ENCODE measurements around the gene UTP11.

Gene UTP11

DNA sequence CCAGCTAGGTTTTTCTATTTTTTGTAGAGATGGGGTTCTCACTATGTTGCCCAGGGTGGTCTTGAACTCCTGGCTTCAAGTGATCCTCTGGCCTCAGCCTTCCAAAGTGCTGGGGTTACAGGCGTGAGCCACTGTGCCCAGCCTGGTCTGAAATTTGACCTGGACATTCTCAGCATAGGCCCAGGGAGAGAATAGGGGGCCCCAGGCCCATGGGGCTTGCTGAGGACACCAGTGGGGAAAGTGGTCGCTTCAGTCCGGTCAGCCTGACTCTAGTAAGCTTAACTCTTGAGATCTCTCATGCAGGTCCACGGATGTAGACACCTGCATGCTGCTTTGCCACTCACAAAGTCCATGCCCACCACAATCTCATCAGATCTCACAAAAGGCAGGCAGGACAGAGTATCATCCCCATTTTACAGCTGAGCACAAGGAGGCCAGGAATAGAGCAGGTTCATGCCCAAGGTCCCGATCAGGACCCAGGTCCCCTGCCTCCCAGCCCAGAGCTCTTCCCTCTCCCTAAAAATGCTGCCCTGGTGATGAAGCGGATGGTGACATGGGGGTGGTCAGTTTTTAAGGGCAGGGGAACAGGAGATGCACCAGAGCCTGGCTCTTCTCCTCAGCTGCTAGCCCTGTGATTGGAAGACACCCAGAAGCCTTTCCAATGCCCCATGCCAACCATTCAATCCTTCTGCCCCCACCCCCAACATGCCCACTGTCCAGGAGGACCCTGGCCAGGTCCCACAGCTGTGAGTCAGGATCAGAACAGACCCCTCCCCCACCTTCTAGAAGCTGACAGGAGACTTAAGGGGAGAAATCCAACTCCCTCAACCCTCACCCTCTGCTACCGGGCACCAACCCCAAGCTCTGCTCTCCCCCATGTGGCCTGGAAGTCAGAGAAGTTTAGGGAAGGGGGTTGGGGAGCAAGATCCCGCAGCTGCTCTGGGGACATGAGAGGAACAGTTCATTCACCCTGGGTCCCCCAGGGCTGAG lies 9.0 kb upstream of the UTP11 start:
- no peak for DNase-seq

DNA sequence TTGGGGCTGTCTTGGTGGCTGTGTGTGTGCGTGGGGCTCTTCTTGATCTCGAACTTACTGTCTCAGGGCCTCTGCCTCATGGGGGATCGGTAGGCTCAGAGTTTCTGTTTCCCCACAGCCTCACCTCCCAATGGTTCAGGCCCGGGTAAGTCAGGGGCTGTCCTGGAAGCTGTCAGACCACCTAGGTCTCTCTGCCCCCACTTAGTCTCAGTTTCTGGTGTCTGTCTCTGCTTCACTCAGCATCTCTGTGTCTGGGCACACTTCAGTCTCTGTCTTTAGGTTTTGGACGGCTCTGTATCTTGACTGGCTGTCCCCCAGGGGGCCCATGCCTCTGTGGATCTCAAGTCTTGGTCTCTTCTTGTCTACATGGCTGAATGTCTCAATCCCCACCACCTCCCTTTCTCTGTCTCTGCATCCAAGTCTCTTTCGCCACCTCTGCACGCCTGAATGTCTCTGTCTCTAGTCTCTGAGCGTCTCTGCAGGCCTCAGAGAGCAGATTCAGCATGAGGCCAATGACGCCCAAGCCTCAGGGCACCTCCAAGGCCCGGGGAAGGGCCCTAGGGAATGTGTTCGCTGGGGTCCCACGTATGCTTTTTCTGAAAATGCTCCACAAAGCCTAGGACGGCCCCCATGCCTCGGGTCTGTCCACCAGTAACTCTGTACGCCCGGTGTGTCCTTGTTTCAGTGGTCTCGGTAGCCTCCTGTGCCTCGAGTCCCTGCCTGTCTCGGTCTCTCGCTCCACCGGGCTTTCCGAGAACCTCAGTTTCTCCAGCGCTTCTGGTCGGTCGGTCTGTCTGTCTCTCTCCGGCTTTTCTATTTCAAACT lies 8.0 kb upstream of the UTP11 start:
- peak; percentile 48 for DNase-seq

DNA sequence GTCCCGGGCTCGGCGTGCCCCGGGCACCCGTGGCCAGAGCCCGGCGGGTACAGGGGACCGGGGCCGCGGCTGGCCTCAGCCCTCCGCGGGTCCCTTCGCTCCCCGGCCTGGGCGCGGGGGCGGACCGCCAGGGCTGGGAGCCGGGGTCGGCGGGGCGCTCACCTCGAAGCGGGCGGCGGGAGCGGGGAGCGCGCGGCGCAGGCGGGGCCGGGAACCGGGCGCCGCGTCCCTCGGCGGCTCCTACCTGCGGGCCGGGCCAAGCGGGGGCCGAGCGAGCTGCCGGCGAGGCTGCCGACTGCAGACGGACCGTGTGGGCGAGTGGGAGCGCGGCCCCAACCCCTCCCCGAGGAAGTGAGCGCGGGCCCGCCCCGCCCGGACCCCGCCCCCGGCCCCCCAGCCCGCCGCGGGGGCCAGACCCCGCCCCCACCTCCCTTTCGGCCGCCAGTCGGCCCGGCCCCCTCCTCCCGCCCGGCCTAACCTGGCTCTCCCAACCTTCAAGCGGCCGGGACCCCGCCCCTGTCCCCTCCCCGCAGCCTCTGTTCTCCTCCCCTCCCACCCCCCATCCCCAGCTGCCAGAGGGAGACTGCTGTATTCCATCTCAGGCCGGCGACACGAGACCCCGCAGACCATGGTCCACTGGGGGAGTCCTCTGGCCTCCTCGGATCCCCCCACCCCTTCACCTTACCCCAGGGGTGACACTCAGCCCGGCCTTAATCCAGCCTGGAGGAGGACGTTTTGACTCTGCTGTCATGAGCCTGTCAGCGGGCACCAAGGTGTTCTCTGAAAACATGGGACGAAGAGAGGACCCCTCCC lies 7.1 kb upstream of the UTP11 start, which contains the start of gene FHL3:
TSS of gene FHL3 (minus strand) at position 320 of the 813 bp plus-strand sequence. CDS start 6,102 bp downstream, outside the sequence.
- DNase-seq = peak; percentile 66

DNA sequence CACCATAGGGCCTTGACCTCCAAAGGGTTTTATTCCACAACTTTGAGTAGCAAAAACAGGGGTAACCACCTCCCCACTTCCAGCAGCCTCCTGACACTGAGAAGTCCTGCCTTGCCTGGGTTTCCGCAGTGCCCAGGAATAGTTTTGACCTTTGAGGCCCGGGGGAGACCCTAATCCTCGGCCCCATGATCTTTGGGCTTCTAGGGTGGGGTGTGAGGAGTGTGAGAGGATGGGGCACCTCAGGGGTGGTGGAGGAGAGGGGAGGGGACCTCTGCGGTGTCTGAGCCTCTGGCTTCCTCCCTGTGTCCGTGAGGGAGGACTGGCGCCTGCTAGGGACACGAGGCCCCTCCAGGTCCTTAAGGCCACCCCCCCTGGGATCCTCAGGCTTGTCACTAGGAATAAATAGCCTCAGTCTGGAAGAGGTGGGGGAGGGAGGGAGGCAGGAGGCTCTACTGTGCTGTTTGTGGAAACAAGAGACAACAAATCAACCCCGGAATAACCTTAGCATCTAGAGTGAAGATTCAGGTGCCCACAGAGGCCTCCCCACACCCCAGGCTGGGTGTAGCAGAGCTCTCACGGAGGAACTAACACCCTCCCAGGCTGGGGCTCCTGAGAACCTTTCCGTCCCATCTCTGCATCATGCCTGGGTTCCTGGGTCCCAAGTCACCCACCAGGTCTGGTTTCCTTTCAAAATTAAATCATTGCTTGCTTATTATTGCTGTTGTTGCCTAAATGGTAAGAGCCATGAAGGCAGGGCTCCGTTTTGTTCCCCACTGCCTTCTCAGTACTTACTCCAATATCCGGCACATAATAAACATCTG lies 6.3 kb upstream of the UTP11 start:
- DNase-seq = no peak

DNA sequence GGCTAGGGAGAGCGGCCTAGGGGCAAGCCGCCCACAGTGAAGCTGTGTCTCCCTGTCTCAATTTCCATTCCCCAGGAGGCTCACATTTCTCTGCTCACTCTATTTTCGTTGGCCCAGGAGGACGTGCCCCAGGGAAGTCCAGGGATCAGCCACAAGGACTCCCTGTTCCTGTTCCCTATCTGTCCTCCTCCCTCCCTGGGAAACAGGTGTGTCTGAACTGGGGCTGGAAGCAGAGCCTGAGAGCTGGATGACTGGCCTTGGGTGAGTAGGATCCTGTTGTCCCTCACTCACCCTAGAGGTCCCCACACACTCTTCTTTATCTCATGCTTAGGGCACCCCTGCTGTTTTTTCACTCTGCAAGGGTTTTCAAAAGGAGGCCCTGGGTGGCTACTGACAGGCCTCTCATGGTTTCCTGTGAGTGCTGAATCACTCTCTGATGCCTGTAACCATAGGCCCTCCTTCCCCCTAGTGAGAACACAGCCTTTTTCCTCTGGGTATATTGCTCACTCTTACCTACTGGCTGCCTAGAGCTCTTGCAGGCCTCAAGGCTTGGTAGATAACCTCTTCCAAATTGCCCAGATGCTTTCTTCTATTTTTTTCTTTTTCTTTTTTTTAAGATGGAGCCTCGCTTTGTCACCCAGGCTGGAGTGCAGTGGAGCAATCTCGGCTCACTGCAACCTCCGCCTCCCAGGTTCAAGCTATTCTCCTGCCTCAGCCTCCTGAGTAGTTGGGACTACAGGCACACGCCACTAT lies 3.3 kb upstream of the UTP11 start:
- DNase-seq = no peak

DNA sequence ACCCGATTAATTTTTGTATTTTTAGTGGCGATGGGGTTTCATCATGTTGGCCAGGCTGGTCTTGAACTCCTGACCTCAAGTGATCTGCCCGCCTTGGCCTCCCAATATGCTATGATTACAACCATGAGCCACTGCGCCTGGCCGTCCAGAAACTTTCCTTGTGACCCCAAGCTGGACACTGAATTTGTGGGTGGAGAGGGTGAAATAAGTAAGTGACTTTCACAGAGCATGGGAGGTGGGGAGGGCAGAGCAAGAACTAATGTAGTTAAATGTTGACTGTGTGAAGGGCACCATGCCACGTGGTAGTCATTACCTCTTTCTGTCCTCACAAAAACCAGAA lies 2.7 kb upstream of the UTP11 start:
- no peak for DNase-seq

DNA sequence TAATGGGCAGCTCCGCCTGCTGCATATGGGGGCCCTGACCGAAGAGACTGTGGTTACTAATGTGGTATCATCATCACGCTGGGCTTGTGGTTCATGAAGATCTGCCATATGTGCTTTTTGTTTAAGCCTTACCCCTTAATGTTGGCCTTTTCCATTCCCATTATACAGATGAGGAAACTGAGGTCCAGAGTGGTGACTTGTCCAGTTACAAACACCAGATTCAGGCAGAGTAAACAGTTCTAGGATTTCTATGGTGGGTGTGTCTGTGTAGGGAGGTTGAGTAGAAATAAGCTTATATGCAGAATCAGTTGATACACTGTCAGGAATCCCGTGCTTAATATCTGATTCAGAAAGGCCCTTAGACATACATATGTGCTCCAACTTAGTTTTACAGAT lies 691 bp downstream of the UTP11 start:
- DNase-seq = no peak

DNA sequence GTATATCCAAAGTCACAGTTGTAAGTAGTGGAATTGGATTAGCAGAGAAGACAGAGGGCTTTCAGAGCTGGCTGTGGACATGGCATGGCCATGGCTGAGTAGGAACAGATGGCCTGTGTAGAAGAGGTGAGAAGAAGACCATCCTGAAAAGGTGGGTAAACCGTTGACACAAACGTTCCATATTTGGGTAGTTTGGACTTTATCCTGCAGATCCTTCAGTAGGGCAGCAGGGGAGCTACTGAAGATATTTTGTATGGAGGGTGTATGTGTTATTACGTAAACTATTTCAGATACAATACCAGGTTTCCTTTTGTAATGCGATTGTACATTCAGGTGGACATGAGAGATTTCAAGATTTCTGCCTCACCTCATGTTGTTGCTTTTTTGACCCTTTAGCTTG lies 1.6 kb downstream of the UTP11 start:
- DNase-seq = no peak

DNA sequence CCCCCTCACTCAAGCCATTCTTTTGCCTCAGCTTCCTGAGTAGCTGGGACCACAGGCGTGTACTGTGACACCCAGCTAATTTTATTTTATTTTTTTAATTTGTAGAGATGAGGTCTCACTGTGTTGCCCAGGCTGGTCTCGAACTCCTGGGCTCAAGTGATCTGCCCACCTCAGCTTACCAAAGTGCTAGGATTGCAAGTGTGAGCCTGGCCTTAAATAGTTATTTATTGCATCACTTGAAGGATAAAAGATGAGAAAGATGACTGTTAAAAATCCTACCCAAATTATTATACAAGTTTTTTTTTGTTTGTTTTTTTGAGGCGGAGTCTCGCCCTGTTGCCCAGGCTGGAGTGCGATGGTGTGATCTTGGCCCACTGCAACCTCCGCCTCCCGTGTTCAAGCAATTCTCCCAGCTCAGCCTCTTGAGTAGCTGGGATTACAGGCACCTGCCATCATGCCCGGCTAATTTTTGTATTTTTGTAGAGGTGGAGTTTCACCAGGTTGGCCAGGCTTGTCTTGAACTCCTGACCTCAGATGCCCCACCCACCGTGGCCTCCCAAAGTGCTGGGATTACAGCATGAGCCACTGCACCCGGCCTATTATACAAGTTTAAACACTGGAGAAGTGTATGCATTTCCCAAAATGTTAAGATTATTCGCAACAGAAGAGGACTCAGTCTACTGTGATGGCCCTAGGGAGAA lies 2.3 kb downstream of the UTP11 start:
- DNase-seq = no peak

DNA sequence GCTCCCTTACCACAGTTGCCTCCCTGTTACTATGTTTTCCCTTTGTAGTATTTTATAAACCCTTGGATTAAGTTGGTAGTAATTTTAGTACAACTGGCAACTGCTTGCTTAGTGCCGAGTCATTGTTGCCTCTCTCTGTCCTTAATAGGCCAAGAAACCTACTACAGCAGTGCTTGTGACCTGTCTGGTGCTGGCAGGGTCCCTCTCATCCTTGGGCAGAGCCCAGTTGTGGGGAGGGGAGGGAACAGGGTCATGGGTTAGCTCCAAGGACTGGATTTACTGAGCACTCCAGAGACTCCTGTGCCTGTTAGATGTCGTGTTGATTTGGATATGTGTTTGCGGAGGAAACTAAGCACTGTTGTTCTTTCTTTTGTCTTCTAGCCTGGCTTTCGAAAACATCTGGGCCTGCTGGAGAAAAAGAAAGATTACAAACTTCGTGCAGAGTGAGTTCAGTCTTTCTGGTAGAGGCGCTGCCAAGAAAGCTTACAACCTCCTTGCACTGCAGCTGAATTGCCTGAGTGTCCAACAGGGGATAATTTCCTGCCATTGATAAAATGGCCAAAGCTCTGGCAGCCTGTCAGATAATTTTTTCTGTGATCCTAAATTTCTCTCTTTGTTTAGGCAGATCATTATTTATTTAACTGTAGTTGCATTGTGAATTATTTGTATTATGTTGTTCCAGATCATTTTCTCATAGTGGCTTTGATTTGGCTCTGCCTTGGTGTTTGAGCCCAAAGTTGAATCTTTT lies 3.6 kb downstream of the UTP11 start:
- no peak for DNase-seq

DNA sequence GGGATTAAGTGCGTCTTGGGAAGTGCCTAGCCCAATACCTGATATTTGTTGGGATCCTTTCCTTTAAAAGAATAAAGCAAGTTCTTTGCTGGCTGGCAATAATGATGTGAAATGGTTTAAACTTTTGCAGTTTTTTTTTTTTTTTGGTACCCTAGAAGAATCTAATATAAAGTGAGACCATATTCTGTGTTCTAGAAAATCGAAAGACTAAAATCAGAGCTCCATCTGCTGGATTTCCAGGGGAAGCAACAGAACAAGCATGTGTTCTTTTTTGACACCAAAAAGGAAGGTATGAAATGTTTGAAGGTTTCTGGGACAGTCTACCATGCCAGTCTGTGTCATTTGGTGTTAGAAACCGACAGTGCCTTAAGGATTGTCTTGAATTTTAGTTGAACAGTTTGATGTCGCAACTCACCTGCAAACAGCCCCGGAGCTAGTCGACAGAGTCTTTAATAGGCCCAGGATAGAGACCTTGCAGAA lies 6.4 kb downstream of the UTP11 start:
- DNase-seq = no peak

DNA sequence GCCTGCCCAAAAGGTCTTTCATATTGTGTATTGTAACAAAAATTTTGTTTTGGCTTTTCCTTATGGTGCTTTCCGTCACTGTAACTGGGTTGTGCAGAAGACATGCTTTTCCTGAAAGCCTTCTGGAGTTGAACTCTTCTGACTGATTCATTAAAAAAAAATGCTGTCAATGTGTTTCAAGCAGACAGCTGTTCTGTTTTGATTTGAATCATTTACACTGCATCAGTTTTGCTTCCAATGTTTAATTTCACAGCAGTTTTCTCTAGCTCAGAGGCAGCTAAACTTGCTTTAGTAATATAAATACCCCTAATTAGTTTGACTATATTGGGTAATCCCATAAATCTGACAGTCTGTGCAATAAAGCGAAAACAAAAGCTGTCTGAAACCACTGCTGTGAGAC lies 7.9 kb downstream of the UTP11 start:
- no peak for DNase-seq

DNA sequence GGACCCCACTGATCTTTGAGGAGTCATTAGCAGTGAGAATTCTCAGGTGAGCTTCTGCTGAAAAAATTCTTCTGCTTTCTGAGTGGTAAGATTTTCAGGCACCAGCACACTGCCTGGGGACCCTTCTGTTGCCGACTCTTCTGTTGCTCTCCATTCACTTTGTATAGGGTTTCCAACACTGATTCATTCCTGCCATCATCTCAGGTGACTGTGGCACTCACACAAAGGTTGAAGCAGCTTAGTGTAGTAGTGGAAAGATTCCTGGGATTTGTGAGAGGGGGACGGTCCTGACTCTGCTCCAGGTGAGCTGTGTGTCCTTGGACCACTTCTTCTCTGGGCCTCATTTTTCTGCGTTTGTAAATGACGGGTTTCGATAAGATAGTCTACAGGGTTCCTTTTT lies 9.4 kb downstream of the UTP11 start:
- no peak for DNase-seq

DNA sequence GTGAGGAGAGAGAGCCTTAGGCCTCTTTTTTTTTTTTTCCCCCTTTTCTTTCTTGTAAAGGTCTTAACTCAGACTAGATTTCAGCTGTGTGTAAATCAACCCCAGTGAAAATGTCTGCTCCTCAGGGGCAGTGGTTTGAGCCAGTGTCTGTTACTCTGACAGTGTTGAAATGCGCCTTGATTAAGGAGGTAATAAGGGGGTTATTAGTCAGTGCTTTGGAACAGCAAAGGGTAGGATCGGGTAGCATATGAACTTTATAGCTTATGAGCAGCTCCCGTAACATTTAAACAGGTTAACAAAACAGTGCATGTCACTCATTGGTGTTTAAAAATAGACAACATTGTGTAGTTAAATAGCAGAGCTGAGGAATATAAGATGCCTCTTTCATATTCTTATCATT lies 10.3 kb downstream of the UTP11 start:
- DNase-seq = no peak

DNA sequence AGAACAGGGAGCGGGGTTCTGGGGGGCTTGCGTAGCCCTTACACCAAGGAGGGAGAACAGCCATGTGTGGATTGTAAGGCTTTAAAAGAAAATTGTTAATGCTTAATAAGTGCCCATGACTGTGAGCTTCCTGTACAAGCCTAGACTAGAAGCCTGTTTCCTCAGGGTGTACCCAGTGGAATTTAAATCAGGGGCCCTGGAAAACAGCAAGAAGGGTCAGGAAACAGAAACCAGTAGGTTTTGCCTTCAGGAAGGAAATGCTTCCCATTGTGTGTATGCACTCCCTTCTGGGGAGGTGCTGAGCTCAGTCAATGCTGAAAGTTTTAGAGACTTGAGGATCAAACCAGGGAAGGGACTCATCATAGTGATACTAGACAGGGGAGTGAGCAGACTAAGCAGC lies 12.7 kb downstream of the UTP11 start:
- DNase-seq = no peak

DNA sequence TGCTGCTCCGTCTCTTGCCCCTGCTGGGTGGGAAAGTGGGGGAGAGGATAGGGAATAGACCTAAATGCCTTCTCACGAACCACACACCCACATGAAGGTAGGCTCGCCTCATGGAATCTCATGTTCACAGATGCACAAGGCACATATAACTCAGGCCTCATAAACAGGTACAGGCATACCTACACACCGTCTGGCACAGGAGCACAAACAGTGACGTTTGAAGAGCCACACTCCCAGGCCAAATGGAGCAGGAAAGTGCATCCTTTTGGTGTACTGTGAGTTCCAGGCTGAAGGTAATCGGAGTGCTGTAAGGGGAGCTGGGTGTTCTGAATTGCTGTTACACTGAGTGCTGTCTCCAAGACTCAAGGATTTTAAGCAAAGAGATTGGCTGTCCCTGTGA lies 13.1 kb downstream of the UTP11 start:
- no peak for DNase-seq

DNA sequence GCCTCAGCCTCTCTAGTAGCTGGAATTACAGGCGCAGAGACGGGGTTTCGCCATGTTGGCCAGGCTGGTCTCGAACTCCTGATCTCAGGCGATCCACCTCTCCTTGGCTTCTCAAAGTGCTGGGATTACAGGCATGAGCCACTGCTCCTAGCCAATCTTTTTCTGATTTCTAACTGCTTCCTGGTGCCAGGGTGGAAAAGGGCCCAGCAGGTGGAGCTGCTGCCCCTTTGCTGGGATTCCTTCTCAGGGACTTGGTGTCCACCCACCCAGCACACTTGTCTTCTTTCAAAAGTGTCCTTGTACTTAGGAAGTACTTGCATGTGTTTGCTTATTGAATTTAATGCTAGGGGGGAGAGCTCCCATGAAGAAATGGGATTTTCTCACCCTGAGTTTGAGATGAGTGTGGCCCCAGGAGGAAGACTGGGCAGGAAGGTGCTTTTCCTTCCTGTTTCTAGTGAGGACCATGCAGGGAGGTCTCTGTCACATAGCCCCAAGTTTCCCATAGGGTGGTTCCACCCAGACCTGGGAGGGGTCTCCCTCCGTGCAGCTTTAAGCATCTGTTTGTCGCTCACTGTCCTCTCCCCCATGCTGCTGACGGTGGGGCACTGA lies 14.2 kb downstream of the UTP11 start:
- peak; percentile 86 for DNase-seq

DNA sequence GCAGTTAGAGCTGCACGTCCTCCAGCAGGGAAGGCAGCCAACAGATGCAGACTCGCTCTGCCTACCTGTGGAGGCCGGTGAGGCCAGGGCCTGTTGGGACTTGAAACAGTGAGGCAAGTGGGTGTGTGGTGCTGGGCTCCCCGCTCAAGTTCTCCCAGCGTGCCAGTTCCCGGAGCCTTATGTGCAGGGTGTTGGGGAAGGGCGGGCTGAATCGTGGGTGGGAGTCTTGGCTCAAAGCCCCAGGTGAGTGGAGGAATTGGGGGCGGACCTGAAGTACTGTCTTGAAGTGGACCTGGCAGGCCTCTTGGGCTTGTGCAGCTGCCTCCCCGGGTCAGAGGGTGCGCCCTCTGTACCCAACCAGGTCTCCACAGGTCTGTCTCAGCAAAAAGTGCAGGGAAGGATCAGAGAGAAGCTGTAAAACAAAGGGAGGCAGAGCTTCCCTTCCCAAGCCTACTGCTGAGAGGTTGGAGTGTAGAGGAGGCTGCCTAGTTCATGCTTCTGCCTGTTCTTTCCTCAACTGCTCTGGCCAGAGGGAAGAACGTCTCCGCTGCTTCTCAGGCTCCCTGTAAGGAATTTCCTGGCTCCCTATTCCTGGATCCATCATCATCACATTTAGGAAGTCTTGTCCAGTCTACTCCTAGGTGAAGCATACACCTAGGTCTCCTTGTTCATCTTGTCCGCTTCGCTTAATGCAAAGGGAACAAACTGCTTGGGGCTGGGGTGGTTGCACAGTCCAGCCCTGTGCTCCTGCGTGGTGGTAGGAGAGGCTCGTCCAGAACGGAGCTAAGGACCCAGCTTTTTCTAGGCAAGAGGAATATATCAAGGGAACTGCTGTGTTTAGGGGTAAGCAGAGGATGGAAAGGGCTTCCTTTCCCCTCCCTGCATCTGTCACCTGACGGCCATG lies 14.9 kb downstream of the UTP11 start:
- DNase-seq = peak; percentile 22
